Stomach (tissue), 9 donors: ENCODE measurements around the gene OTOS. TPM values are rescaled to one million over a fixed set of nuclear protein-coding genes. Genes with fewer than 3 reads are reported as not detected.
A peak's percentile ranks its signal among the peaks of the same experiment; 100 is the strongest.

ENCODE experiments used
- DNase-seq, 2 donors: peaks; one replicate each; pipeline versions ENCODE4 v3.0.0 to v3.0.0-alpha.2; 2013 to 2019
- H3K27ac ChIP-seq, 5 donors: fragments of 200-600 bp in 4 of 5; sonication (generic) in 4 of 5; one replicate each; pipeline ENCODE4 v1.5.1; 2013 to 2019; ENCODE audit warnings: mild to moderate bottlenecking in 1 of 5, moderate library complexity in 1 of 5
- H3K27me3 ChIP-seq, 3 donors: fragments of 200-600 bp; sonication (generic); one replicate each; pipeline ENCODE4 v1.5.1; 2017 to 2019; ENCODE audit warnings: mixed run types in 1 of 3
- H3K36me3 ChIP-seq, 4 donors: fragments of 200-600 bp; sonication (generic); 1 replicate in 3 of 4; 2 replicates in 1 of 4; pipeline ENCODE4 v1.5.1; 2016 to 2019
- H3K4me1 ChIP-seq, 4 donors: fragments of 200-600 bp; sonication (generic); one replicate each; pipeline ENCODE4 v1.5.1; 2016 to 2019
- H3K4me3 ChIP-seq, 4 donors: fragments of 200-600 bp; sonication (generic) in 3 of 4; one replicate each; pipeline ENCODE4 v1.5.1; 2016 to 2019; ENCODE audit warnings: mild to moderate bottlenecking in 1 of 4
- H3K9me3 ChIP-seq, 4 donors: fragments of 200-600 bp; sonication (generic); one replicate each; pipeline ENCODE4 v1.5.1; 2016 to 2019
- CTCF ChIP-seq, 7 experiments: fragments of 450-650 bp in 4 of 7; fragments of 200-600 bp in 3 of 7; sonication (generic) in 3 of 7; IDR thresholded peaks; one replicate each; pipeline ENCODE4 v1.5.1; 2016 to 2019; ENCODE audit warnings: antibody characterized with exemption in 7 of 7, control low read depth in 2 of 7, mild to moderate bottlenecking in 1 of 7
- EP300 ChIP-seq: sonication (generic); formaldehyde crosslinking; IDR thresholded peaks from one replicate; pipeline ENCODE4 v1.6.1; 2017; ENCODE audit warnings: antibody characterized with exemption
- POLR2A ChIP-seq, 4 donors: fragments of 450-650 bp; IDR thresholded peaks; one replicate each; pipeline ENCODE4 v1.6.1; 2016; ENCODE audit warnings: antibody characterized with exemption in 4 of 4, control low read depth in 2 of 4, mild to moderate bottlenecking in 1 of 4, moderate library complexity in 1 of 4
- POLR2AphosphoS5 ChIP-seq, 3 donors: sonication (generic); formaldehyde crosslinking; IDR thresholded peaks; one replicate each; pipeline ENCODE4 v1.6.1; 2016; ENCODE audit warnings: antibody characterized with exemption in 3 of 3
- WGBS, 5 donors: extraction: QIAGEN DNeasy Blood & Tissue Kit in 3 of 5; methylation state at CpG; one replicate each; pipeline versions ENCODE4 v1.1.5 to v1.1.7; 2013 to 2018; 5-methylcytosine and 5-hydroxymethylcytosine counted together
- intact Hi-C: fragments of 100-400 bp; cut with DNase I; formaldehyde crosslinking; loops from one replicate; pipeline ENCODE4 v1.15.1; 2023; ENCODE audit warnings: low total_unique reads
- polyA plus RNA-seq, 3 donors: library from polyadenylated mRNA; stranded (reverse); fragments of 200-250 nt; gene quantifications; one replicate each; pipeline ENCODE4 v1.2.3, GENCODE V29; 2013
- total RNA-seq, 5 donors: library from RNA; depleted of rRNA; stranded (reverse); fragments of >200 nt; gene quantifications; one replicate each; pipeline versions ENCODE4 v1.1.0 to v1.2.3, GENCODE V29; 2014 to 2016
- donor health status: healthy with polysubstance abuse.
- donor health status: Bipolar disorder and iron deficiency.
- donor health status: healthy.

The OTOS gene
- total and polyA plus RNA-seq, 8 donors, result not detected

- no peak for TF ChIP-seq EP300
- TF ChIP-seq POLR2A (IDR thresholded peaks at IDR 0.05), result no peak
- no peak for TF ChIP-seq CTCF (IDR thresholded peaks at IDR 0.05)
- 74 to 83% (median 77%) methylated on average over 17 to 20 of the region's 20 CpGs for WGBS, 5 donors
- intact Hi-C loops, result loop anchor here (5.0 to 10.0 kb wide), 2 partner anchors 87 to 1110 kb away; no protein-coding TSS in a partner anchor
- no peaks in the 10 kb centered on the region for H3K9me3 ChIP-seq
- H3K4me1 ChIP-seq, result peaks cover 0 to 7% (median 6%) of the 10 kb centered on the region in 4 donors
- no peak overlapping the region for H3K4me3 ChIP-seq
- DNase-seq, result no peak
- no peaks in the 10 kb centered on the region for H3K36me3 ChIP-seq
- H3K27ac ChIP-seq, result no peak overlapping the region
- H3K27me3 ChIP-seq, result peaks cover 0 to 66% (median 34%) of the 10 kb centered on the region in 3 donors
Measured at GRCh38 chr2:240144649-240145261, 4.3 kb upstream of the OTOS start.

- 42 to 56% (median 43%) methylated on average over 19 to 36 of the region's 36 CpGs for WGBS, 5 donors
- no peak overlapping the region for H3K4me3 ChIP-seq
Measured at GRCh38 chr2:240143801-240144648, 3.6 kb upstream of the OTOS start.

GRCh38 chr2:240143276-240143675 is 2.8 kb upstream of the OTOS start:
- no peak overlapping the region for H3K4me3 ChIP-seq
- no peak overlapping the region for H3K27ac ChIP-seq
- H3K4me1 ChIP-seq, result peaks cover 0 to 7% (median 6%) of the 10 kb centered on the region in 4 donors
- intact Hi-C loops, result loop anchor here (5.0 to 10.0 kb wide), 2 partner anchors 86 to 1108 kb away; no protein-coding TSS in a partner anchor
- H3K36me3 ChIP-seq, result no peaks in the 10 kb centered on the region
- no peak for DNase-seq
- peaks cover 0 to 51% (median 31%) of the 10 kb centered on the region in 3 donors for H3K27me3 ChIP-seq
- no peaks in the 10 kb centered on the region for H3K9me3 ChIP-seq
- TF ChIP-seq POLR2AphosphoS5 (IDR thresholded peaks at IDR 0.05), result no peak
- TF ChIP-seq EP300, result no peak
- no peak for TF ChIP-seq POLR2A (IDR thresholded peaks at IDR 0.05)
- TF ChIP-seq CTCF (IDR thresholded peaks at IDR 0.05), result no peak
- 46 to 72% (median 70%) methylated on average over 6 of the region's 6 CpGs for WGBS, 5 donors

More at GRCh38 chr2:240143801-240144648, 3.6 kb upstream of the OTOS start:
- no peaks in the 10 kb centered on the region for H3K36me3 ChIP-seq
- peaks cover 0 to 58% (median 34%) of the 10 kb centered on the region in 3 donors for H3K27me3 ChIP-seq
- intact Hi-C loops, result loop anchor here (5.0 to 10.0 kb wide), 2 partner anchors 87 to 1109 kb away; no protein-coding TSS in a partner anchor
- no peak overlapping the region for H3K27ac ChIP-seq
- peaks cover 0 to 7% (median 6%) of the 10 kb centered on the region in 4 donors for H3K4me1 ChIP-seq
- DNase-seq, result peak; percentile 73 to 87
- TF ChIP-seq EP300, result no peak
- TF ChIP-seq POLR2AphosphoS5 (IDR thresholded peaks at IDR 0.05), result no peak
- TF ChIP-seq POLR2A (IDR thresholded peaks at IDR 0.05), result no peak
- peak in 5 of 7 experiments; percentile 65 to 96 (median 93) for TF ChIP-seq CTCF (IDR thresholded peaks at IDR 0.05)
- H3K9me3 ChIP-seq, result no peaks in the 10 kb centered on the region

GRCh38 chr2:240142859-240143258 is 2.4 kb upstream of the OTOS start:
- Histone ChIP-seq H3K4me1 (peaks cover 0 to 7% (median 6%) of the 10 kb centered on the region in 4 donors), H3K4me3 (no peak overlapping the region), H3K27ac (no peak overlapping the region), H3K36me3 (no peaks in the 10 kb centered on the region), H3K27me3 (peaks cover 0 to 49% (median 31%) of the 10 kb centered on the region in 3 donors), H3K9me3 (no peaks in the 10 kb centered on the region)
- no peak for TF ChIP-seq POLR2AphosphoS5 (IDR thresholded peaks at IDR 0.05)
- TF ChIP-seq POLR2A (IDR thresholded peaks at IDR 0.05), result no peak
- TF ChIP-seq CTCF (IDR thresholded peaks at IDR 0.05), result no peak
- no peak for TF ChIP-seq EP300
- 75 to 92% (median 82%) methylated on average over 5 of the region's 5 CpGs for WGBS, 5 donors
- intact Hi-C loops, result loop anchor here (5.0 to 10.0 kb wide), 2 partner anchors 86 to 1108 kb away; no protein-coding TSS in a partner anchor
- DNase-seq, result no peak
